Esophagus (tissue), 2 donors: ENCODE measurements around the gene MRPS16. TPM values are rescaled to one million over a fixed set of nuclear protein-coding genes. Genes with fewer than 3 reads are reported as not detected.

Source experiments
- H3K27ac ChIP-seq, 2 donors: one replicate each; pipeline ENCODE4 v1.5.1; 2013; ENCODE audit warnings: low read depth in 2 of 2, mild to moderate bottlenecking in 2 of 2, inconsistent platforms in 1 of 2, low read length in 1 of 2, moderate library complexity in 1 of 2
- H3K27me3 ChIP-seq, 2 donors: one replicate each; pipeline ENCODE4 v1.6.1; 2013; ENCODE audit warnings: low read length in 2 of 2, control low read depth in 1 of 2, mild to moderate bottlenecking in 1 of 2; ENCODE audit not compliant: insufficient read depth in 2 of 2, control insufficient read depth in 1 of 2
- H3K36me3 ChIP-seq, 2 donors: one replicate each; pipeline ENCODE4 v1.6.1; 2013; ENCODE audit warnings: low read length in 1 of 2; ENCODE audit not compliant: control insufficient read depth in 2 of 2, insufficient read depth in 2 of 2
- H3K4me1 ChIP-seq, 2 donors: one replicate each; pipeline ENCODE4 v1.6.1; 2013; ENCODE audit warnings: low read length in 1 of 2; ENCODE audit not compliant: control insufficient read depth in 2 of 2, insufficient read depth in 2 of 2
- H3K4me3 ChIP-seq, 2 donors: one replicate each; pipeline ENCODE4 v1.5.1; 2013; ENCODE audit warnings: low read length in 2 of 2, mild to moderate bottlenecking in 2 of 2, low read depth in 1 of 2, moderate library complexity in 1 of 2
- H3K9me3 ChIP-seq, 2 donors: one replicate each; pipeline ENCODE4 v1.6.1; 2013; ENCODE audit warnings: mild to moderate bottlenecking in 2 of 2, low read depth in 1 of 2, low read length in 1 of 2, moderate library complexity in 1 of 2; ENCODE audit not compliant: control insufficient read depth in 2 of 2, insufficient read depth in 1 of 2
- WGBS, 2 donors: extraction: QIAGEN DNeasy Blood & Tissue Kit; methylation state at CpG; one replicate each; pipeline ENCODE4 v1.1.7; 2013; 5-methylcytosine and 5-hydroxymethylcytosine counted together
- polyA plus RNA-seq, 2 donors: library from polyadenylated mRNA; stranded (reverse); fragments of 200-250 nt; gene quantifications; one replicate each; pipeline ENCODE4 v1.2.3, GENCODE V29; 2013
- donor health status: healthy with polysubstance abuse.
- donor health status: Bipolar disorder and iron deficiency.

MRPS16 gene
- polyA plus RNA-seq, 2 donors: 41.7 to 60.3 TPM

DNA sequence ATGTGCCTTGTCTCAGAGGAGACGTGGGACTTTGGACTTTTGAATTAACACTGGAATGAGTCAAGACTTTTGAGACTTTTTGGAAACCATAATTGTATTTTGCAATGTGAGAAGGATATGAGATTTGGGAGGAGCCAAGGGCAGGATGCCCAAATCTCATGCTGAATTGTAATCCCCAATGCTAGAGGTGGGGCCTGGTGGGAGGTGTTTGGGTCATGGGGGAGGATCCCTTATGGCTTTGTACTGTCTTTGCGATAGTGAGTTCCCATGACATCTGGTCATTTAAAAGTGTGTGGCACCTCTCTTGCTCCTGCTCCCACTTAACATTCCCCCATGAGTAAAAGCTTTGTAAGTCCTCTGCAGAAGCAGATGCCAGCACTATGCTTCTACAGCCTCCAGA is 44.6 kb downstream of the MRPS16 start:
- H3K4me3 ChIP-seq: no peak overlapping the region
- H3K4me1 ChIP-seq: no peaks in the 10 kb centered on the region
- H3K36me3 ChIP-seq: no peaks in the 10 kb centered on the region
- H3K9me3 ChIP-seq: no peaks in the 10 kb centered on the region
- no peaks in the 10 kb centered on the region for H3K27me3 ChIP-seq
- no peak overlapping the region for H3K27ac ChIP-seq
- 65 to 83% methylated on average over 2 of the region's 2 CpGs for WGBS, 2 donors

DNA sequence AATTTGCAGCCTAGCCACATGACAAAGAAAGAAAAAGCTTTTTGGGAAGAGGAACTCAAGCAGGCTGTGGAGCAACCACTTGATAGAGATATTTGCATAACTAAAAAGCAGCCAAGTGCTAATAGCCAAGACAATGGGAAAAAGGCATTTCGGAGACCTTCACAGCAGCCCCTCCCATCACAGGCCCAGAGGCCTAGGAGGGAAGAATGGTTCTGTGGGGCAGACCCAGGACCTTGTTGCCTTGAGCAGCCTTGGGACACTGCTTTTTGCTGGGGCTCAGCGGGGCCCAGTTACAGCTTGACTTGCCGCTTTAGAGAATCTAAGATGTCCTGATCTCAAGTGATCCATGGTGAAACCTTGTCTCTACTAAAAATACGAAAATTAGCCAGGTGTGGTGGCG is 46.1 kb downstream of the MRPS16 start:
- Histone ChIP-seq H3K4me3 (no peak overlapping the region), H3K27ac (no peak overlapping the region), H3K36me3 (no peaks in the 10 kb centered on the region), H3K9me3 (no peaks in the 10 kb centered on the region), H3K4me1 (no peaks in the 10 kb centered on the region), H3K27me3 (no peaks in the 10 kb centered on the region)
- 95 to 98% methylated on average over 5 of the region's 5 CpGs for WGBS, 2 donors

DNA sequence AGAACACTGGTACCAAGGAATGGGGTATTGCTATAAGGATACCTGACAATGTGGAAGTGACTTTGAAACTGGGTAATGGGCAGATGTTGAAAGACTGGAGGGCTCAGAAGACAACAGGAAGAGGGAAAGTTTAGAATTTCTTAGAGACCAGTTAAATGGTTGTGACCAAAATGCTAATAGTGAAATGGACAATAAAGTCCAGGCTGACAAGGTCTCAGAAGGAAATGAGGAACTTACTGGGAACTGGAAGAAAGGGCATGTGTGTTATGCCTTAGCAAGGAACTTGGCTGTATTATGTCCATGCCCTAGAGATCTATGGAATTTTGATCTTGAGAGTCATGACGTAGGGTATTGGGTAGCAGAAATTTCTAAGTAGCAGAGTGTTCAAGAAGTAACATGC is 46.6 kb downstream of the MRPS16 start:
- Histone ChIP-seq H3K4me3 (no peak overlapping the region), H3K4me1 (no peaks in the 10 kb centered on the region), H3K36me3 (no peaks in the 10 kb centered on the region), H3K9me3 (no peaks in the 10 kb centered on the region), H3K27ac (no peak overlapping the region), H3K27me3 (no peaks in the 10 kb centered on the region)
- WGBS, 2 donors: 93% methylated on average over 1 of the region's 1 CpG

DNA sequence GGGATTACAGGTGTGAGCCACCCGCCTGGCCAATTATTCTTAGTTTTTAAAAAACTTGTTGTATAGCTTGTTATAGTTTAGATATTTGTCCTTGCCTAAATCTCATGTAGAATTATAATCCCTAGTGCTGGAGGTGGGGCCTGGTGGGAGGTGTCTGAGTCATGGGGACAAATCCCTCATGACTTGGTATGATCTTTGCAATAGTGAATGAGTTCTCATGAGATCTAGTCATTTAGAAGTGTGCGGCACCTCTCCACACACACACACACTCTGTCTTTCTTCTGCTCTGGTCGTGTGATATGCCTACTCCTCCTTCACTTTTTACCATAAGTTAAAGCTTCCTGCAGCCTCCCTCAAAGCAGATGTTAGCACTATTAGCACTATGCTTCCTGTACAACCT is 47.4 kb downstream of the MRPS16 start:
- Histone ChIP-seq H3K9me3 (no peaks in the 10 kb centered on the region), H3K36me3 (no peaks in the 10 kb centered on the region), H3K4me3 (no peak overlapping the region), H3K4me1 (no peaks in the 10 kb centered on the region), H3K27me3 (no peaks in the 10 kb centered on the region), H3K27ac (no peak overlapping the region)
- WGBS, 2 donors: 91 to 93% methylated on average over 3 of the region's 3 CpGs

Other genes starting within 250 kb of the MRPS16 start
- 1 to 10 TPM; 4.0 to 5.1 TPM for gene P4HA1, start 155.8 kb downstream of the MRPS16 start, polyA plus RNA-seq
- gene NUDT13, start 142.2 kb downstream of the MRPS16 start, polyA plus RNA-seq: 1 to 10 TPM; 1.3 to 1.8 TPM
- 10 to 100 TPM in 1 of 2 donors, 1 to 10 TPM in 1; 6.7 to 12.7 TPM for gene ECD, start 84.6 kb downstream of the MRPS16 start, polyA plus RNA-seq
- gene FAM149B1, start 84.5 kb downstream of the MRPS16 start, polyA plus RNA-seq: 10 to 100 TPM in 1 of 2 donors, 1 to 10 TPM in 1; 9.4 to 21.7 TPM
- gene DNAJC9, start 5.4 kb downstream of the MRPS16 start, polyA plus RNA-seq: 10 to 100 TPM; 13.7 to 19.0 TPM
- gene CFAP70, start 106.2 kb upstream of the MRPS16 start, polyA plus RNA-seq: 1 to 10 TPM in 1 of 2 donors, under 1 TPM in 1; 0.60 to 1.2 TPM
- 10 to 100 TPM; 36.7 to 74.4 TPM for gene ANXA7, start 161.4 kb upstream of the MRPS16 start, polyA plus RNA-seq
- 1 to 10 TPM in 1 of 2 donors, under 1 TPM in 1; 0.54 to 2.0 TPM for gene MSS51, start 180.9 kb upstream of the MRPS16 start, polyA plus RNA-seq
- 10 to 100 TPM; 15.7 to 16.7 TPM for gene PPP3CB, start 243.4 kb upstream of the MRPS16 start, polyA plus RNA-seq